ENCODE data around the gene PGD.

GRCh38 chr1:10451287-10451686, 52.4 kb downstream of the PGD start:
- TF ChIP-seq POLR2A (IDR thresholded peaks at IDR 0.05) (no peak), POLR2AphosphoS5 (IDR thresholded peaks at IDR 0.05) (no peak)
- TF ChIP-seq, protein P1, sequence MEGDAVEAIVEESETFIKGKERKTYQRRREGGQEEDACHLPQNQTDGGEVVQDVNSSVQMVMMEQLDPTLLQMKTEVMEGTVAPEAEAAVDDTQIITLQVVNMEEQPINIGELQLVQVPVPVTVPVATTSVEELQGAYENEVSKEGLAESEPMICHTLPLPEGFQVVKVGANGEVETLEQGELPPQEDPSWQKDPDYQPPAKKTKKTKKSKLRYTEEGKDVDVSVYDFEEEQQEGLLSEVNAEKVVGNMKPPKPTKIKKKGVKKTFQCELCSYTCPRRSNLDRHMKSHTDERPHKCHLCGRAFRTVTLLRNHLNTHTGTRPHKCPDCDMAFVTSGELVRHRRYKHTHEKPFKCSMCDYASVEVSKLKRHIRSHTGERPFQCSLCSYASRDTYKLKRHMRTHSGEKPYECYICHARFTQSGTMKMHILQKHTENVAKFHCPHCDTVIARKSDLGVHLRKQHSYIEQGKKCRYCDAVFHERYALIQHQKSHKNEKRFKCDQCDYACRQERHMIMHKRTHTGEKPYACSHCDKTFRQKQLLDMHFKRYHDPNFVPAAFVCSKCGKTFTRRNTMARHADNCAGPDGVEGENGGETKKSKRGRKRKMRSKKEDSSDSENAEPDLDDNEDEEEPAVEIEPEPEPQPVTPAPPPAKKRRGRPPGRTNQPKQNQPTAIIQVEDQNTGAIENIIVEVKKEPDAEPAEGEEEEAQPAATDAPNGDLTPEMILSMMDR (IDR thresholded peaks at IDR 0.05) = no peak

Data from prostate gland (tissue), 2 donors.